Esophagus muscularis mucosa (tissue), 4 donors: ENCODE results near the gene GALK1. TPM values are rescaled to one million over a fixed set of nuclear protein-coding genes. Genes with fewer than 3 reads are reported as not detected.

Source experiments
- DNase-seq: peaks from one replicate; pipeline ENCODE4 v3.0.0-alpha.2; 2017; ENCODE audit errors: extremely low spot score
- H3K27ac ChIP-seq, 4 donors: fragments of 200-600 bp; sonication (generic); replicated peaks in 1 of 4; 1 replicate in 3 of 4; 2 replicates in 1 of 4; pipeline ENCODE4 v1.5.1; 2016 to 2019; ENCODE audit warnings: mild to moderate bottlenecking in 1 of 4
- H3K27me3 ChIP-seq, 4 donors: fragments of 200-600 bp; sonication (generic); one replicate each; pipeline versions ENCODE4 v1.5.1 to v1.6.0; 2016 to 2019
- H3K36me3 ChIP-seq, 4 donors: fragments of 200-600 bp; sonication (generic); one replicate each; pipeline ENCODE4 v1.5.1; 2016 to 2019
- H3K4me1 ChIP-seq, 4 donors: fragments of 200-600 bp; sonication (generic); one replicate each; pipeline ENCODE4 v1.5.1; 2016 to 2019
- H3K4me3 ChIP-seq, 4 donors: fragments of 200-600 bp; sonication (generic); 1 replicate in 2 of 4; 2 replicates in 2 of 4; pipeline ENCODE4 v1.5.1; 2016 to 2019; ENCODE audit warnings: mild to moderate bottlenecking in 4 of 4, moderate library complexity in 1 of 4
- H3K9me3 ChIP-seq, 4 donors: fragments of 200-600 bp; sonication (generic); 1 replicate in 3 of 4; 2 replicates in 1 of 4; pipeline ENCODE4 v1.5.1; 2016 to 2019
- CTCF ChIP-seq, 3 experiments: fragments of 200-600 bp in 2 of 3; fragments of 450-650 bp in 1 of 3; sonication (generic) in 2 of 3; IDR thresholded peaks; one replicate each; pipeline ENCODE4 v1.5.1; 2017 to 2019; ENCODE audit warnings: antibody characterized with exemption in 3 of 3, mild to moderate bottlenecking in 2 of 3, moderate library complexity in 1 of 3
- EP300 ChIP-seq: sonication (generic); formaldehyde crosslinking; IDR thresholded peaks from one replicate; pipeline ENCODE4 v1.6.1; 2017; ENCODE audit warnings: antibody characterized with exemption
- POLR2A ChIP-seq: fragments of 450-650 bp; IDR thresholded peaks from one replicate; pipeline ENCODE4 v1.6.1; 2017; ENCODE audit warnings: antibody characterized with exemption, moderate library complexity, mild to moderate bottlenecking, low read depth
- POLR2AphosphoS5 ChIP-seq, 2 donors: sonication (generic); formaldehyde crosslinking; IDR thresholded peaks; one replicate each; pipeline ENCODE4 v1.6.1; 2017; ENCODE audit warnings: antibody characterized with exemption in 2 of 2
- WGBS: methylation state at CpG from one replicate; pipeline ENCODE4 v1.1.5; 2018; 5-methylcytosine and 5-hydroxymethylcytosine counted together
- intact Hi-C: fragments of 100-400 bp; cut with DNase I; formaldehyde crosslinking; loops from one replicate; pipeline ENCODE4 v1.15.1; 2023
- total RNA-seq, 4 donors: library from RNA; depleted of rRNA; stranded (reverse); fragments of >200 nt; gene quantifications; one replicate each; pipeline versions ENCODE4 v1.1.0 to v1.2.1, GENCODE V29; 2016

Gene GALK1
- total RNA-seq, 4 donors from 2014 or later: 16.9 to 34.1 (median 24.4) TPM

GRCh38 chr17:75722542-75723095 lies 42.4 kb downstream of the GALK1 start:
- intact Hi-C loops: no loop called here
- H3K27ac ChIP-seq: peak overlapping the region; percentile 61 to 84 (median 75)
- H3K36me3 ChIP-seq: peaks cover 0 to 31% (median 0%) of the 10 kb centered on the region in 4 donors
- peaks cover 6 to 57% (median 20%) of the 10 kb centered on the region in 4 donors for H3K27me3 ChIP-seq
- no peak for DNase-seq
- 84% methylated on average over 9 of the region's 9 CpGs for WGBS
- no peaks in the 10 kb centered on the region for H3K9me3 ChIP-seq
- TF ChIP-seq POLR2AphosphoS5 (IDR thresholded peaks at IDR 0.05) (no peak), CTCF (IDR thresholded peaks at IDR 0.05) (no peak), EP300 (no peak), POLR2A (no peak)
- H3K4me3 ChIP-seq: peak overlapping the region; percentile 50 to 66 (median 54)
- peaks cover 16 to 34% (median 26%) of the 10 kb centered on the region in 4 donors for H3K4me1 ChIP-seq

- WGBS: 83% methylated on average over 4 of the region's 5 CpGs
- Histone ChIP-seq H3K36me3 (peaks cover 0 to 26% (median 0%) of the 10 kb centered on the region in 4 donors), H3K9me3 (no peaks in the 10 kb centered on the region), H3K27ac (peak overlapping the region; percentile 61 to 84 (median 75)), H3K27me3 (peaks cover 6 to 62% (median 20%) of the 10 kb centered on the region in 4 donors), H3K4me3 (peak overlapping the region; percentile 50 to 66 (median 54)), H3K4me1 (peaks cover 16 to 34% (median 26%) of the 10 kb centered on the region in 4 donors)
- no peak for DNase-seq
- intact Hi-C loops: no loop called here
- no peak for TF ChIP-seq EP300
- TF ChIP-seq POLR2A: no peak
- TF ChIP-seq POLR2AphosphoS5 (IDR thresholded peaks at IDR 0.05): no peak
- TF ChIP-seq CTCF (IDR thresholded peaks at IDR 0.05): no peak
Observed at GRCh38 chr17:75722076-75722475, 42.9 kb downstream of the GALK1 start.

GRCh38 chr17:75721463-75722011 lies 43.5 kb downstream of the GALK1 start:
- WGBS: no CpG with 5 or more reads among the region's 33 CpGs
- peaks cover 16 to 34% (median 26%) of the 10 kb centered on the region in 4 donors for H3K4me1 ChIP-seq
- TF ChIP-seq POLR2A: no peak
- TF ChIP-seq CTCF (IDR thresholded peaks at IDR 0.05): no peak
- no peak for TF ChIP-seq POLR2AphosphoS5 (IDR thresholded peaks at IDR 0.05)
- no peaks in the 10 kb centered on the region for H3K9me3 ChIP-seq
- H3K36me3 ChIP-seq: peaks cover 0 to 22% (median 0%) of the 10 kb centered on the region in 4 donors
- intact Hi-C loops: no loop called here
- DNase-seq: no peak
- peak overlapping the region; percentile 61 to 84 (median 75) for H3K27ac ChIP-seq
- peaks cover 6 to 66% (median 20%) of the 10 kb centered on the region in 4 donors for H3K27me3 ChIP-seq
- H3K4me3 ChIP-seq: peak overlapping the region; percentile 50 to 66 (median 54)

GRCh38 chr17:75720656-75721462 lies 44.1 kb downstream of the GALK1 start, which contains the start of gene ITGB4:
Gene ITGB4, plus strand, starts transcription at chr17:75721459. Its CDS starts 3,245 bp downstream, at chr17:75724704.
- WGBS: 5% methylated on average over 15 of the region's 70 CpGs
- Histone ChIP-seq H3K9me3 (no peaks in the 10 kb centered on the region), H3K4me1 (peaks cover 16 to 34% (median 26%) of the 10 kb centered on the region in 4 donors), H3K27me3 (peaks cover 6 to 73% (median 20%) of the 10 kb centered on the region in 4 donors), H3K27ac (peak within 1 kb of the TSS; percentile 61 to 84 (median 75)), H3K36me3 (peaks cover 0 to 15% (median 0%) of the 10 kb centered on the region in 4 donors), H3K4me3 (peak within 1 kb of the TSS; percentile 50 to 66 (median 54))
- intact Hi-C loops: no loop called here
- peak in 1 of 2 donors; percentile 60 for TF ChIP-seq POLR2AphosphoS5 (IDR thresholded peaks at IDR 0.05)
- TF ChIP-seq EP300: no peak
- DNase-seq: no peak

- peaks cover 16 to 34% (median 26%) of the 10 kb centered on the region in 4 donors for H3K4me1 ChIP-seq
- peaks cover 0 to 4% (median 0%) of the 10 kb centered on the region in 4 donors for H3K36me3 ChIP-seq
- no peak overlapping the region for H3K4me3 ChIP-seq
- no peaks in the 10 kb centered on the region for H3K9me3 ChIP-seq
- DNase-seq: no peak
- 100% methylated on average over 1 of the region's 2 CpGs for WGBS
- peaks cover 6 to 80% (median 20%) of the 10 kb centered on the region in 4 donors for H3K27me3 ChIP-seq
- no peak for TF ChIP-seq POLR2AphosphoS5 (IDR thresholded peaks at IDR 0.05)
- TF ChIP-seq POLR2A: no peak
- TF ChIP-seq EP300: no peak
- TF ChIP-seq CTCF (IDR thresholded peaks at IDR 0.05): no peak
- intact Hi-C loops: no loop called here
- peak overlapping the region in 3 of 4 donors; percentile 61 to 84 (median 77) for H3K27ac ChIP-seq
Observed at GRCh38 chr17:75719732-75720131, 45.3 kb downstream of the GALK1 start.
